Activated CD4-positive, alpha-beta T cell treated with anti-CD3 and anti-CD28 coated beads, Interleukin-2, amount 50 U/mL, for 16 hours (primary cell): ENCODE measurements around the gene SOX5.
"Not testable (repeated sequence)": the region's sequence is repeated elsewhere in the genome, so short reads cannot be mapped to it uniquely, and the experiment has no call there.

Experiments used
- DNase-seq: peaks from one replicate; pipeline ENCODE4 v3.0.0-alpha.2; 2020

Gene SOX5

DNA sequence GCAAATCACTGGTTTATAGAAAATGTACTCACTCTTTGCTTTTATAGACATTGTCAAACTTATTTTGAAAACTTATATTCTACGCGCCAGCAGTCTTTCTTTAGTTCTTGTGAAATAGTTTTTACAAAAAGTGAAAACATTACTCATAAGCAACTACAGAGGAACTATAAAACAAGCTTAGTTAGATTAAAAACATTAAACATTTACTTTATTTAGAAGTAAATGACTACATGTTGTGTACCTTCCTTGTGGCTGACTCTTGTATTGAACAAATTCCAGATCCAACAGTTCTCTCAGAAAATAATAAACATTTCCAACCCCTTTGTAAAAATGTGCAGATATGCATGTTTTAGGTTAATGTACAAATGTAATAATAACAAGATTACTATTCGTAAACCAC is 198.5 kb downstream of the SOX5 start:
- no peak for DNase-seq

GRCh38 chr12:23744696-23745095 is 204.8 kb downstream of the SOX5 start:
- DNase-seq, result no peak

DNA sequence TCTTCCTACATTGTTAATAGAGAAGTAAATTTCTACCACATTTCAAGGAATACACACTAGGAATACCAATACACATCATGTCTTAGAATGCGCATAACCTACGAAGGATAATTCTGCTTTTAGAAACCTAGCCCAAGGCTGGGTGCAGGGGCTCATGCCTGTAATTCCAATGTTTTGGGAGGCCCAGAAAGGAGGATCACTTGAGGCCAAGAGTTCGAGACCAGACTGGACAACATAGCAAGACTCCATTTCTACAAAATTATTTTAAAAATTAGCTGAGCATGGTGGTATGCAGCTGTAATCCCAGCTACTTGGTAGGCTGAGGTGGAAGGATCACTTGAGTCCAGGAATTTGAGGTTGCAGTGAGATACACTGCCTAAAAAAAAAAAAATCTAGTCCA is 206.9 kb downstream of the SOX5 start:
- DNase-seq, result no peak

- DNase-seq, result no peak
These were observed 218.0 kb downstream of the SOX5 start for GRCh38 chr12:23731493-23731892.

- no peak for DNase-seq
These were observed 218.4 kb downstream of the SOX5 start for GRCh38 chr12:23731035-23731434.

DNA sequence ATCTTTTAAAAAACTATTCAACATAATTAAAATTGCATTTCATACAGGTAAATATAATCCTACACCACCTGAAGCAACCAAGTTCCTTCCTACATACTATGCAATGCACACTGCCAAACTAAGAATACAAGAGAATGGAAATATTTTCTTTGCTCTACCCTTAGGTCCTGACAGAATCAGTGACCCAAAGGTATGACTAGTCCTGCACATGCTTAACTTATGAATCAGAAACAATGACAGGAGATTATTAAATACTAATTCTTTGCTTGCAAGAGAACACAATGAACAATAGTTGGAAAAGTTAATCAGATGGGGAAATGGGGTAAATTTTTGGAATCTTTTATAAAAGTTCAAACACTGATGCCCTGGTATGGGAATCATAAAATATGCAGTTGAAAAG is 220.1 kb downstream of the SOX5 start:
- DNase-seq, result no peak

DNA sequence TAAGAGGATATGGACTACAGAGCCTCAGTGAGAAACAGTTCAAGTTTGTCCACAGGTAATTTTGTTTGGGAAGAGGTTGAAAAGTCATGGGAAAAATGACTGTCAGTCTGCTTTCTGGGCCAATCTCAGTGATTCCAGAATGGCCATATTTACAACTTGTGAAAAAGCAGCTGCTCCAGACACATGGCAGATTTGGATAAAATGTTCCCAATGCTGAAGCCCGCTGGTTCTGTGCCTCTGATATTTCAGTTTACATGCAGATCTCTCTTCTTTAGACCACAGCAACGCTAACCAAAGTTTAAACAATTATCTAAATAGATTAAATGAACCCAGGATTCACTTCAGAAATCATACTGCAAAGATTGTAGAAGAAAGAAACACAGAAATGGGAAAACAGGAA is 222.8 kb downstream of the SOX5 start:
- no peak for DNase-seq

DNA sequence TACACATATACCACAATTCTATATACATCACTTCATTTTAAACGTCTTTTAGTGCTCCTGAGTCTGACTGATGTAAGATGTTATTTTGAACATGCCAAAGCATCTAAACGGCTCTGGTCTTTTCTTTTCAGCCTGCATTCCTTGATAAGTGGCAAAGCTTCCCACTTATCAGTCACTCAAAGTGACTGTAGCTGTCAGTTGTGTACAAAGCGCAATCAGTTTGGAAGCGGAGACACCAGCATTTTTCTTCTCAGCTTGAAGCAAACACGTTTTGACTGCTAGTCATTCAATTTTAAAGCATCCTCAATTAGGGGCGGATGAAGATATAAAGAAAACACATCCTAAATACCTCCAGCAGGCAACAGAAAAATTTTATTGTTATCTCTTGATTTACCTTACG is 226.8 kb downstream of the SOX5 start:
- DNase-seq, result no peak

DNA sequence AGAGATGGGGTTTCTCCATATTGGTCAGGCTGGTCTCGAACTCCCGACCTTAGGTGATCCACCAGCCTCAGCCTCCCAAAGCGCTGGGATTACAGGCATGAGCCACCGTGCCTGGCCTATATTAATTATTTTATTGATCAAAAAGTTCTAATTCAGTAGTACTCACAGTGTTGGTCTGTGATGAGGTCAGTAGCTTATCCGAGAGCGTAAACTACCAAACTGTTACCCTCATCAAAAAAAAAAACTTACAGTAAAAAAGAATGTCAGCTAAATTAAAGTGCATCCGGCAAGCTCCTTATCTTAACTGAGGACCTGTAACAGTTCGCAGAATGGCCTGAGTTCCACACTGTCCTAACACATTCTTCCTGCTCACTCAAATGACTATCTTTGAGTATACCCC is 228.2 kb downstream of the SOX5 start:
- no peak for DNase-seq

DNA sequence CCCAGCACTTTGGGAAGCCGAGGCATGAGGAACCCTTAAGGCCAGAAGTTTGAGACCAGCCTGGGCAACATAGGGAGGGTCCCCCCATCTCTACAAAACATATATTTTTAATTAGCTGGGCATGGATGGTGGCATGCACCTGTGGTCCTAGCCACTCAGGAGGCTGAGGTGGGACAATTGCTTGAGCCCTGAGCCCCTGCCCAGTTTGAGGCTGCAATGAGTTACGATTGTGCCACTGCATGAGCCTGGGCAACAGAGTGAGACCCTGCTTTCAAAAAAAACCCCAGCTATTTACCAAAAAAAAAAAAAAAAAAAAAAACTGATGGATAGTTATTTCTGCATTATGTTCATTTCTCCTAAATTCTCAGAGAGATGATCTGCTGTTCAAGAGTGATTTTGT is 230.0 kb downstream of the SOX5 start:
- DNase-seq, result no peak

DNA sequence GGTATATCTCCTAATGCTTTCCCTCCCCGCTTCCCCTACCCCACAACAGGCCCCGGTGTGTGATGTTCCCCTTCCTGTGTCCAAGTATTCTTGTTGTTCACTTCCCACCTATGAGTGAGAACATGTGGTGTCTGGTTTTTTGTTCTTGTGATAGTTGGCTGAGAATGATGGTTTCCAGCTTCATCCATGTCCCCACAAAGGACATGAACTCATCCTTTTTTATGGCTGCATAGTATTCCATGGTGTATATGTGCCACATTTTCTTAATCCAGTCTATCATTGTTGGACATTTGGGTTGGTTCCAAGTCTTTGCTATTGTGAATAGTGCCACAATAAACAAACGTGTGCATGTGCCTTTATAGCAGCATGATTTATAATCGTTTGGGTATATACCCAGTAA is 239.1 kb downstream of the SOX5 start:
- not testable (repeated sequence) for DNase-seq

DNA sequence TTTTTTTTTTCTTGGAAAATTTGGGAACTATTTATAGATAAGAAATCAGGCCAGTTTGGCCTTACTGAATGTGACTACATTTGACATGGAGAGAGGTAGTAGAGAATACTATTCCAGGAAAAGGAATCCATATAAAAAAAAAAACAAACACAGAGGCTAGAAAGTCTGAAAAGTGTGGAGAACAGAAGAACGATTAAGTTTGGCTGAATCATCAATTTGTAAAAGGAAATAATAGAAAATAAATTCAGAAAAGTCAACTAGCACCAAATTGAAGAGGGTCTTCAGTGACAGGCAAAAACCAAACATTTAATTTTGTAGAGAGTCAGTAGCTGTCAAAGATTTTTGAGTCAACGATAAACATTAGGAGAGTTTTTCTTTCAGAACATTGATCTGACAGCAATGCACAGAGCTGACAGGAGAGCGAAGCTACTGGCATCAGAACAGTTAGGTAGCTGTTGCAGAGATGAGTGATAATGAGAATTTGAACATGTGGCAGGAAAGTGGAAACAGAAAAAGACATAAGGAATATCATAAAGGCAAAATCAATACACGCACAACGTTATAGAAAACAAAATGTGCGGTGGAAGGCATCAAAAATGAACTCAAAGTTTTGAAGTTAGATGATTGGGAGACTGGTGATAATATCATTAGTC is 241.2 kb downstream of the SOX5 start:
- DNase-seq, result no peak

DNA sequence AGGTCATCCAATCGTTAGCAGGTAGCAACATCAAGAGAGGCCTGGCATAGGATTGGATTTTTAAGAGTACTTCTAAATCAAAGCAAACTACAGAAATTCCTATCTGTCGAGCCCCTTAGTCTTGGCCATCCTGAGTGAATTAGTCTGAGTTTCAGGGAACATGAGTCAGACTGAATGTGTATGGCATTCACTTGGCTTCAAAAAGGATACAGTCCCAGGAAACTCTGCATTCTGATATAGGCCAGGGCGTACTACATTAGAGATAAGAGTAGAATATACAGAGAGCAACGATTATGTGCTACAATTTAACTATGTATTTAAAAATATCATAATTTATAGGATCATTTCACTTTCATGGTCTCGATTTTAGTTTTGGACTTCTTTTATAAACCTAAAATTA is 242.2 kb downstream of the SOX5 start:
- DNase-seq, result no peak

DNA sequence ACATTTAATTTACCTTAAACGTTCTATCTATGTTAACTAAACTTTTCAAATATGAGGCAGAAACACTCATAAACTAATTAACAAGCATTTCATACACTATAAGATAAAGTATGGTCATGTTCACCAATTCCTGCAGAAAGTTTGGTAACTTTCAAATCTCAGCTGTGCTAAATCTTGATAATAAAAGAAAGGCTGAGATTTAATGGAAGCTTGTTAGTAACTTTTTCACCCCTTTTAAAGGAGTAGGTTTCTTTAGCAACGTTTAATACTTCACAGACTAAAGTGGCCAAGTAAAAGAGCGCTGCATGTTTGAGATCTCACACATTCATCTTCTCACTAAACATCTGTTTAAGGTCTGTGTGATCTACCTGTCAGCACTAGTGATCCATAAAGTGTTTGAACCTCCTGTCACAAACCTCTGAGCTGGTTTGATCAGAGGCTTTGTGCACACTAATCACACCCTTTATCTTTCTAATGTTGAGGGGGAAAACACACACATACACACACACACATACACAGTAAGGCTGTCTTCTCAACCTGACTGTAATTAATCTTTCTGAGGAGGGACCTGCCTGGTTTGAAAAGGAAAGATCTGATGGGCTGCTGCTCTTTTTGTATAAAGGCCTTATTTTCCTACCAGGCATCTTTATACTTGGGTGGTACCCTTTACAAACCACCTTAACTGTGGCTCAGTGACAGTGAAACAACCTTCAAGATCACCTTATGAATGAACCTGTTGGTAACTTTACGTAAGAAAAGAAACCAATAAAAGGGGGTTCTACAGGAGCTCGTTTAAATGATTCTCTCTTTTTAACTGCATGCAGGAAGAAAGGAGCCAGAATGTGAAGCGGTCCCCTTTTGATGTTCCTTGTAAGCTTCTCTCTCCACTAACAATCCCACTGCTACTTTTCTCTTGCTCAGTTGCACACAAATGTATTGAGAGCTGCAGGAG is 244.2 kb downstream of the SOX5 start:
- DNase-seq, result no peak

DNA sequence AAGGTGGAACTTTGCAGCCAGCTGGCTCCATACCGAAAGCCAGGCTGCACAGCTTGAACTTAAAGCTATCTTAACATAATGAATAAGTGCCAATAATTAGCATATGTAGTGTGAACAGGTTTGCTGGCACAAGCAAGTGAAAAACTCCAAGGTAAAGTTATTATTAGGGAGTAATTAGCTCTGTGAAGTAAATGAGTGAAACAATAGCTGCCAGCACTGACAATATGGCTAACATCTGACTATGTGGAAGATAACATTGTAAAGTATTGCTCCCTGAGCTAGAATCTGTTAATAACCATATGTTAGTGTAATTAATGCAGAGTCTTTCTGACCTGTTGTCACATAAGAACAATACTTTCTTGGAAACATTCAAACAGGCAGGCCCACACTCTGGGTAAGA is 246.4 kb downstream of the SOX5 start:
- DNase-seq, result no peak

DNA sequence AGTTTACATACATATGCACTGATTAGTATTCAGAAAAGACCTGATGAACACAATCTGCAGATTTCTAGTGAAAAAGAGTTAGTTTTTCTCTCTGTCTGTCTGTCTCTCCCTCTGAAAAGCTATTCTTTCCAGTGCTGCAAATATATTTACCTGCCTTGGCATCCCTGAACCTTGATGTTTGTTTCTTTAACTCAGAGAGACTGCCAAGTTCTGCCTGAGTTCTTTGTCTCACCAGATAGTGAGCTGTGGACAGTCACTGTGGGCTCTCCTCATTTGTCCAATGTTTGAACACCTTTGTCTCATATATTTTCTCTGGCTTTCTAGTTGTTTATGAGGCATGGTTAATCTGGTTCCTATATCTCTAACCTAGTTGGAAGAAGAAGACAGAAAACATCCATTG is 250.4 kb downstream of the SOX5 start:
- no peak for DNase-seq

DNA sequence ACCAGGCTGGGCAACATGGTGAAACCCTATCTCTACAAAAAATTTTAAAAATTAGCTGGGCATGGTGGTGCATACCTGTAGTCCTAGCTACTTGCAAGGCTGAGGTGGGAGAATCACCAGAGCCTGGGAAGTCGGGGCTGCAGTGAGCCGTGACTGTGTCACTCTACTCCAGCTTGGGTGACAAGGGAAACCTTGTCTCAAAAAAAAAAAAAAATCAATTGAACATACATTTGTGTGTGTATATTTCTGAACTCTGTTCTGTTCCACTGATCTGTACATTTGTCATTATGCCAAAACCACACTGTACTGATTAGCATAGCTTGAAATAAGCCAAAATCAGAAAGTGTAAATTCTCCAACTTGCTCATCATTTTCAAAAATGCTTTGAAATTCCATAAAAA is 254.6 kb downstream of the SOX5 start:
- DNase-seq, result no peak

GRCh38 chr12:23694307-23694706 is 255.2 kb downstream of the SOX5 start:
- no peak for DNase-seq

- DNase-seq, result no peak
These were observed 261.5 kb downstream of the SOX5 start for GRCh38 chr12:23687947-23688346.

DNA sequence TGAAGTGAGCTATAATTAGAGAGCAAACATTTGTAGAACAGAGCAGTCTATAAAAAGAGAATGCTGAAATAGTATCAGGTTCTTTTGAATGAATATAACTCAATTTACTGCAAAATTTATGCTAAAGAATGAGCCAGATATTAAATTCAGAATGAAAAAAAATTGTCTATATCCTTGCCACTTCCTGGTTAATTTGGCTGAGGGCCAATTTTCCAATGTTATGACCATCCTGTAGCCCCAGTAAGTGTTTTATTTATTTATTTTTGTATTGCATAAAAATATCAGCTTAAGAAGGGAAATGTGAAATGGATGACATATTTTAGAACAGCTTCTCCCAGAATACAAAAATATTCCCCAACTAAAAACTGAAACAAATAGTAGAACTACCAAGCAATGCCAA is 263.4 kb downstream of the SOX5 start:
- DNase-seq, result no peak

- DNase-seq, result no peak
These were observed 265.3 kb downstream of the SOX5 start for GRCh38 chr12:23684121-23684520.

DNA sequence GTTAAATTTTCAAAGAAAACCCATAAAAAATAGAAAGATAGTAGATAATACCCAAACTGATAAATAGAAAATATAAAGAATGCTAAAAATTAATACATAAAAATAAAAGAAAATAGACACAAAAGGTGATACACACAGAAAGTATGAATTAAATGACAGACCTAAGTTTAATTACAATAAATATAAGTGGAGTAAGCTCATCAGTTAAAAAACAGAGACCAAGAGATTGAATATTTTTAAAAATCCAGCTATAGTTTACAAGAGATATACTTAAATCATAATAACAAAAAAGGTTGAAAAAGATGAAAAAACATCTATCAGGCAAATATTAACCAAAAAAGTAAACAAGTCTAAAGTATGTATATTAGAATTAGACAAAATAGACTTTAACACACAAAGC is 268.2 kb downstream of the SOX5 start:
- no peak for DNase-seq

- no peak for DNase-seq
These were observed 275.4 kb downstream of the SOX5 start for GRCh38 chr12:23674064-23674463.

DNA sequence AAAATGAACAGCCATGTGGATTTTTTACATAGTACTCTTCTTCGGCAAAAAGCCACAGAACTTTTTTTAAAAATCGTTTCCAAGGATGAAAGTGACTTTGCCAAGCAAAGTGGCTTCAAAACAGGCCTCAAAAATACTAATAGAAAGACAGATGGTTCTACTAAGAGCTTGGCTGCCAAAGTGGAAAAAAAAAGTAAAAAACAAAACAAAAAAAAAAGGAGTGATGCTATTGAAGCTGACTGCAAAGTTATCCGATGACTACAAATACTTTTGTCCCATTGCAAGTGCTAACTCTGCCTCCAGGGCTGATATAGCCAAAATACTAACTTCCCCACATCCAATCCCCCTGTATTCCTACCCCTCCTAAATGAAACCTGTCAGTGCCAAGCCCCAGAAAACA is 277.6 kb downstream of the SOX5 start:
- DNase-seq, result no peak

DNA sequence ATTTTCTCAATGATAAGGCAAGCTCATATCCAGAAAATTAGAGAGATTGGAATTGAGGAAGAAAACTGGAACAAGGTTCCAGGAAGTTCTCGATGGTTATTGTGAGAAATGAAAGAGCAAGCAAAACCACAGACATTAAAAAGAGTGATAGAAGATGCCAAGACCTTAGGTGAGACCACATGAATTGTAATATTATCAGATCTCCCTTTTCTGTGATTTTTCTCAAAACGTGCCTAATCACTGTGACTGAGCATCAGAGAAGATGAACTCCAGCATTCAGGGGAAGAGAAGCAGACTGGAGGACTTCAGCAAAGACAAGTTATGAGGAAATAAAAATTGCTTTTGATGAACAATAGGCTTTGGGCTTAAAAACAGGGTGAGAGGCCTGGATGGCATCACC is 278.8 kb downstream of the SOX5 start:
- no peak for DNase-seq
